ENCODE results near the gene PASK. TPM values are rescaled to one million over a fixed set of nuclear protein-coding genes. Genes with fewer than 3 reads are reported as not detected.

Gene PASK
- total and polyA plus RNA-seq, 2 donors (not counting 1 experiment from before 2014, with no cell fraction given), result 48.2 to 144 TPM

GRCh38 chr2:241073166-241074064 lies 75.9 kb downstream of the PASK start:
- no peaks in the 10 kb centered on the region for H4K20me1 ChIP-seq (ENCODE audit: control insufficient read depth, insufficient read depth, low read length, poor library complexity, severe bottlenecking)
- 94% methylated on average over 24 of the region's 25 CpGs for WGBS (ENCODE audit: insufficient coverage)
- POLR2A ChIA-PET, result interaction anchor here (0.5 to 0.8 kb wide), 3 partner anchors 14 to 531 kb away, joined by 3 to 4 read pairs (median 3); no protein-coding TSS in a partner anchor
- Mint-ChIP-seq H3K9me3 (ENCODE audit: insufficient read depth) (no peaks in the 10 kb centered on the region), H3K27ac (no peak overlapping the region), H3K27me3 (no peaks in the 10 kb centered on the region), H3K4me3 (no peak overlapping the region), H3K4me1 (peaks cover 5% of the 10 kb centered on the region)
- TF ChIP-seq EZH2 (IDR thresholded peaks at IDR 0.05; ENCODE audit: borderline replicate concordance, insufficient read depth, low read depth, low read length, poor library complexity, severe bottlenecking) (no peak), CTCF (IDR thresholded peaks at IDR 0.05) (no peak)
- H3K9me3 ChIP-seq (ENCODE audit: control extremely low read depth in 1 of 3, control insufficient read depth in 2 of 3, insufficient read depth in 1 of 3, low read length in 2 of 3), result no peaks in the 10 kb centered on the region
- no peak overlapping the region for H3K4me3 ChIP-seq (ENCODE audit: control extremely low read depth in 1 of 5, extremely low read depth in 1 of 5, insufficient read depth in 1 of 5, low read depth in 2 of 5, low read length in 4 of 5)
- H3K27ac ChIP-seq (ENCODE audit: low read length in 2 of 2), result no peak overlapping the region
- ATAC-seq (ENCODE audit: low read depth) (no peak), DNase-seq (no peak)
- H3K79me2 ChIP-seq (ENCODE audit: control insufficient read depth, insufficient read depth, low read length), result no peaks in the 10 kb centered on the region
- H3K36me3 ChIP-seq (replicated peaks in 1 of 2; ENCODE audit: control extremely low read depth in 1 of 2, control insufficient read depth in 1 of 2, extremely low read depth in 1 of 2, insufficient read depth in 2 of 2, low read length in 1 of 2), result peaks cover 0 to 15% of the 10 kb centered on the region in 2 experiments
- intact Hi-C loops (cut with micrococcal nuclease), result no loop called here
- H3K4me2 ChIP-seq (replicated peaks; ENCODE audit: low read depth, low read length, poor library complexity, severe bottlenecking), result no peak overlapping the region
- H2AFZ ChIP-seq (ENCODE audit: insufficient read depth, low read depth, low read length, poor library complexity, severe bottlenecking), result no peak overlapping the region
- no peak overlapping the region for H3K9ac ChIP-seq (ENCODE audit: low read length)
- H3K4me1 ChIP-seq (ENCODE audit: control insufficient read depth in 2 of 2, insufficient read depth in 2 of 2, low read length in 2 of 2), result no peaks in the 10 kb centered on the region
- no peaks in the 10 kb centered on the region for H3K27me3 ChIP-seq (replicated peaks in 1 of 4; ENCODE audit: control extremely low read depth in 1 of 4, control insufficient read depth in 3 of 4, insufficient read depth in 4 of 4, low read length in 3 of 4)
- CTCF ChIA-PET, result interaction anchor here (0.6 to 2.3 kb wide), 3 partner anchors 13 to 90 kb away, joined by 3 to 7 read pairs (median 3); partner anchors contain the start of gene PASK

All from B cell (primary cell).